AG08395 (cell line): Measurements from ENCODE around the gene ZMYM4.
"Not testable (repeated sequence)": the region's sequence is repeated elsewhere in the genome, so short reads cannot be mapped to it uniquely, and the experiment has no call there.

Experiments used
- DNase-seq: peaks from one replicate; pipeline ENCODE4 v3.0.0; 2012; ENCODE audit warnings: mixed read lengths, low spot score

ZMYM4 gene

DNA sequence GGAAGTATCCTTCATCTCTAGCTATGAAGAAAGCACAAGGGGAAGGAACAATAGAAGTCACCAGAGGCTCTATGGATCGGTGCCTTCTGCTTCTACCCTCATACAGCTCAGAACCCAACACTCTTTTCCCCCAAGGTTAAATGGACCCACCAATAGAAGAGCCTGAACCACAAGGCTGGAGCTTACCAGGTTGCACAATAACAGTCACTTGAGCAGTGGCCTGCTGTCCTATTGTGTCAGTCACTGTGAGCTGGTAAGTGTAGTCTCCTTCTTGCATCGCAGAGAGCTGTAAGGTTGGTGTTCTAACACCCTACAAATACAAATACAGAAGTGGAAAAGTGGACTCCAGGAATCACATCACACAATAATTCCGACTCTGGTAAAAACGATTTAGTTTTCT, 185.7 kb downstream of the ZMYM4 start:
- DNase-seq, result no peak

DNA sequence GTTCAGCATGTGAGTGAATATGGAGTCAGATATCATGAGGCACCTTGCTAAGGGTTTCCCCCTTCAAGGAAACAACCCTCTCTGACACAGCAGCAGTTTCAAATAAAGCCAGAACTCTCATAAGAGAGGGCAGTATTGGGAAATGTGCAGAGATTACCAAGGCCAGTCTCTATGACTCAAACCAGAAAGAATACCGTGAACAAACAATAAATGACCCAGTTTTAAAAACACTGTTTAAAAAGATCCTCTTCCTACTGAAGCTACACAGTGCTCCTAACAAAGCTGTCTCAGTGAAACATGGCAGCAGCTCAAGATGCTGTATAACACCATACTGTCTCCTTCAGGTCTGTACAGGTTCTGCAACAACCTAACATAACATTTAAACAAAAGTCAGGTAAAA, 186.1 kb downstream of the ZMYM4 start:
- DNase-seq, result peak; percentile 33

DNA sequence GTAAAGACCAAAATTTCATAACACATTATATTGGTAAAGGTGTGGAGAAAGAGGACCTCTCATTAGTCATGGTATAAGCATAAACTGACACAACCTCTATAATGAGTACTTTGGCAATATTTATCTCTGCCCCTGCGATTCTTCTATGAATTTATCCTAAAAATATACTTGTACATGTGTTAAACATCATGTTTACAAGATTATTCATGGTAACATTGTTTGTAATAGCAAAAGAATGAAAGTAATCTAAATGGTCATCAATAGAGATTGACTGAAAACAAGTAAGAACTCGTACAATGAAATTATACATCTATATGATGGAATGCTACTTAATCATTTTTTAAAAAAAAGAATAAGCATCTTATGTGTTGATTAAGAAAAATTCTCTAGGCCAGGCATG, 192.3 kb downstream of the ZMYM4 start:
- no peak for DNase-seq

DNA sequence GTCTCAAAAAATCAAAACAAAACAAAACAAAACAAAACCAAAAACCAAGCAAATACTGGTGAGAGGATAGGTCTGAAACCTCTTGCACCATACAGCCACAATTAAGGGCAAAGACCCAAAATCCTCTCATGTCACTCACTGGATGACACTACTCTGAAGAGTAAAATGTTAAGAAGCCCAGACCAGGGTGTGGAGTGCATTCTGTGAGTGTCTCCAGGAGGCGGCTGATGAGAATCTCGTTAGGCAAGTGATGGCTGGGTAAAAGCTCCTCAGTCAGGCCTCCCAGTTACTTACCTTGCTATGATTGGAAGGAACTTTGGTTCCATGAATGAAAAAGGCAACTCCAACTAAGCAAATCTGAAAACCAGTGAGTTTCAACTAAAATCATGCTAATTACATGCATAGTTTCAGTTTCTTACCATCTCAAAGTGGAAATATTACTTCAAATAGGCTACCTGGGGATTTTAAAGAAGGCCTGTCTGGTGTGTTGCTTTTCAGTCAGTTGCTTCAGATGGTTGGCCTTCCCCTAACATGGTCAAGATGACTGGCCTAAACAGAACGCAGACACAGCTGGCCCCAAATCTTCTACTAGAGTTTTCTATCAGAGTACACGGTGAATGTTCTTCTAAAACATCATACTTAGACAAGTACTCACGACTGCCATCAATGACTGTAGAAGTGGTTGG, 193.6 kb downstream of the ZMYM4 start:
- DNase-seq, result no peak

DNA sequence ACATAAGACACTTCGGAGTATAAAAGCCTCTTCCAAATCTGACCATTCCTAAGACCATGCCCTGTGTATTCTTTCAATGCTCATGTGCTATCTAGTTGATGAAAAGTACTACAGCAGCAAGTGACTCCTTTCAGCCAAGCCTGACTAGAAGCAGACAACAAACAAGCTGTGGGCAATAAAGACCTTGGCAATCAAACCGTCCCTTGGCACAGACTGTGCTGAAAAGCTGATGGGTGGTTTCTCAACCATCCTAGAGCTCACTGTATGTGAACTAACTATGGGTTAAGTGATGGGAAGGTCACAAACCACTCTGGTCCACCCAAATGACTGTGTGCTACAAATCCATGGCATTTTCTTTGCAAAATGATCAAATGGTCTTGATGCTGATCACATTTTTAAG, 194.7 kb downstream of the ZMYM4 start:
- DNase-seq, result no peak

DNA sequence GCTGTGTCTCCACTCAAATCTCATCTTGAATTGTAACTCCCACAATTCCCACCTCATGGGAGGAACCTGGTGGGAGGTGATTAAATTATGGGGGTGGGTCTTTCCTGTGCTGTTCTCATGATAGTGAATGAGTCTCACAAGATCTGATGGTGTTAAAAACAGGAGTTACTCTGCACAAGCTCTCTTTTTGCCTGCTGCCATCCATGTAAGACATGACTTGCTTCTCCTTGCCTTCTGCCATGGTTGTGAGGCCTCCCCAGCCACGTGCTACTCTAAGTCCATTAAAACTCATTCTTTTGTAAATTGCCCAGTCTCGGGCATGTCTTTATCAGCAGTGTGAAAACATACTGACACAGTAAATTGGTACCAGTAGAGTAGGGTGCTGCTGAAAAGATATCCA, 195.2 kb downstream of the ZMYM4 start:
- DNase-seq, result not testable (repeated sequence)

DNA sequence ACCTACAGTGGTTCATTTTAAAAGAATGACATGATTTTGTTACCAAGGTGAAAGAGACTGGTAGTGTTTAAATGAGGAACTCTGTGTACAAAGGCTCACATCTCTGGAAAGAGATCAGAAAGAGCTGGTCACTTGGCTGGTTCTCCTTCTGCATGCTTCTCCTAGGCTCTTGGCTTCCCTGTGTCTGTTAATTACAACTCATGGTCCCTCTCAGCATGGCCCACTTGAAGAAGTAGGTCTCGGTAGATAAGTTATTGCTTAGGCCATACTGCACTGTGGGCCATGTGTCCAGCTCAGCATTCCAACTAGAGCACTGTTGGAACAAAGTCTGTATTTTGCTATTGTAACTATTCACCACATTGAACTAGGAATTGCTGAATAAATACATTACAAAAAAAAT, 197.6 kb downstream of the ZMYM4 start:
- no peak for DNase-seq

DNA sequence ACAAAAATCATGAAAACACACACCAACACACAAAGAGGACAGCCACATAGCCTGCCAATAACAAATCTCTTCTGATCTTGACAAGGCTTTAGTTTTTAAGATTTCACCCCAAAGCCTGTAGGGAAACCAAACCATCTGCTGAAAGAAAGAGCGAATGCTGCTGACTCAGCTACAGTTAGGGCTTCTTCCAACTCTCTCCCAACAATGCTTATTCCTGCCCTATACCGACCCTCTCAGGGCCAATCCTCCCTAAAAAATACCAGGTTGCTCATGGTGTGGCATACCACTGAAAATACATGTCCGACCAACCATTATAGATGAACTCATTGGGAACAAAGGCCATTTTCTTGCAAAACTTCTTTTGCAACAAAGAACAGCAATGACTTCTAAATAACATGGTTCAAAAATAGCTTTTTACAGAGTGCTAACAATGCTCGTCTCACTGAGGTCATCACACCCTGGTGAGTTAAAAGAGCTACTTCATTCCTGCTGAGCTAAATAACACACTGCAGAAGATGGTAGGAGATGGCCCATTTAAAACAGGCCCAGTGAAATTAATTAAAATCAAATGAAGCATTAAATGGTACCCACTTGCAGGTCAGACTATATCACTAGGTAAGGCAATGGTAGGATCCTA, 202.6 kb downstream of the ZMYM4 start:
- no peak for DNase-seq
